HuH-7 (cell line): ENCODE measurements around the gene PTPRN2.
A peak's percentile ranks its signal among the peaks of the same experiment; 100 is the strongest.

ENCODE experiments used
- DNase-seq: peaks from one replicate; pipeline ENCODE4 v3.0.0; 2011; ENCODE audit warnings: low spot score

Gene PTPRN2

DNA sequence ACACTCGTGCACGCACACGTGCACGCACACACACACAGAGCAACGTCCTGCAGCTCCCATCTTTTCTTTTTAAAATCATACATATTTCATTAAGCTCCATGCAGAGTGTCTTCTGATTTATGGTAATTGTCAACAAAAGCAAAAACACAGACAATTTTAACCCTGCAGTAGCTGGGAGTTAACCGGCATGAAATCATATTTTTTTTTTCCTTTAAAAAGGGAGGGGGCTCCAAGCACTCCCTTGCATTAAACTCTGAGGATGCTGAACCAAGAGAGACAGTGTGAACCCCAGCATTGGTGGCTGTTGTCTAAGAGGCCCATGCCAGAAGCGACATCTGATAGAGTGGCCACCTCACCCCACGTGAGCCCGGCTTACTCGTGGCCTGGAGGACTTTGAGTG is 708.2 kb downstream of the PTPRN2 start:
- no peak for DNase-seq

DNA sequence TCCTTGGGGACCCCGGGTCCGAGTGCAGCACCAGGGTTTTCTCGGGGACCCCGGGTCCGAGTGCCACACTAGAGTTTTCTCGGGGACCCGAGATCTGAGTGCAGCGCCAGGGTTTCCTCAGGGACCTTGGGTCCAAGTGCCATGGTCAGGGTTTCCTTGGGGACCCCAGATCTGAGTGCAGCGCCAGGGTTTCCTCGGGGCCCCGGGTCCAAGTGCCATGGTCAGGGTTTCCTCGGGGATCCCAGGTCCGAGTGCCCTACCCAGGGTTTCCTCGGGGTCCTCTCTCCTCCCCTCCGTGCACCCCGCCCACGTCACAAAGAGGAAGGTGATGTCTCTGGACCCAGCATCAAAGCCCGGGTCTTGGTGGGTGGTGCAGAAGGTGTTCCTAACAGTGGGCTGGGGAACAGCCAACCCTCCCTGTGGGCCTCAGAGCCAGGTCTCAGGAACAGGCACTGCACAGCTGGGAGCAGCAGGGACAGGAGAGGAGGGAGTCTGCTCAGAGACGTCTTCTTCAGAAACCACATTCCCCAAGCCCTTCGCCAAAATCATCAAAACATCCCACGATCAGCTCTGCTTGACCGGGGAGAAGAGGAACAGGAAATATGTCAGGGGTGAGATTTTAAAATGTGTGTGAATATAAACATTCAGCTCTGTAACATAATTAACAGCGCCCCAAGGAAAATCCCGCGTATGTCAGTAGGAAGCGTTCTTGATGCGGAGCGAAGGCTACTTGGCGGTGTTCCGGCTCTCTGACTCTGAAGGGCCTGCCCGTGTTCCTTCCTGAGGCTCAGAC is 710.1 kb downstream of the PTPRN2 start:
- DNase-seq: no peak

GRCh38 chr7:157876469-157877285 is 710.9 kb downstream of the PTPRN2 start:
- no peak for DNase-seq

DNA sequence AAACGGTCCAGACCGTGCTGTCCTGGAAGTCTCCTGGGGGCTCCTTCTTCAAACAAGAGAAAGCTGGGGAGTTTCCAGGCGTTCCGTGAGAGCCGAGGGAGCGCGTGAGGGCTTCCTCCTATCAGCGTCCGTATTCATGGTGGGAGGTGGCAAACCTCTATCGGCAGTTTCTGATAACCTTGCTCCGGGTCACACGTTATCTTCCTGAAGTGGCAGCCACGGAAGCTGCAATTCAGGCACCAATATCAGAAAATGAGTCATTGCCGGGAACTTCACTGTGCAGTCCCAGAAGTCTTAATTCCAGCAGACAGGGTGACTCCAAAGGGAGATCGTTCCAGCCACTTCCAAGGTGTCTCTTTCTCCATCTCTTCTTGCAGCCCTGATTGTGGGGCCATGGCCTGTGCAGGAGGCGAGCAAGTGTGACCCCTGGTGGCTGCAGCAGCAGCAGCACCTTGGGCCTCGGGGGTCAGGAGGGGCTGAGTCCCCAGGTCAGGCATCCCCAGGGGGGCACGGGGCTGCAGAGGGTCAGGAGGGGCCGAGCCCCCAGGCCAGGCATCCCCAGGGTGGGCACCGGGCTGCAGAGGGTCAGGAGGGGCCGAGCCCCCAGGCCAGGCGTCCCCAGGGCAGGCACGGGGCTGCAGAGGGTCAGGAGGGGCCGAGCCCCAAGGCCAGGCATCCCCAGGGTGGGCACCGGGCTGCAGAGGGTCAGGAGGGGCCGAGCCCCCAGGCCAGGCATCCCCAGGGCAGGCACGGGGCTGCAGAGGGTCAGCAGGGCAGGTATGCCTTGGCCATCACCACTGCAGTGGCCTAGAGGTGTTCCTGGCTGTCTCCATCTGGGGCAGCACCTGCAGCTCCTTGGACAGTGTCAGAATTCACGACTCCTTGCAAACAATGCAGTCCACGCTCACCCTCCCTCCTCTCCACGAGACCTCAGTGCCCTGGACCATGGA is 712.1 kb downstream of the PTPRN2 start:
- DNase-seq: peak; percentile 81

- no peak for DNase-seq
Observed at GRCh38 chr7:157874870-157875229, 712.8 kb downstream of the PTPRN2 start.

DNA sequence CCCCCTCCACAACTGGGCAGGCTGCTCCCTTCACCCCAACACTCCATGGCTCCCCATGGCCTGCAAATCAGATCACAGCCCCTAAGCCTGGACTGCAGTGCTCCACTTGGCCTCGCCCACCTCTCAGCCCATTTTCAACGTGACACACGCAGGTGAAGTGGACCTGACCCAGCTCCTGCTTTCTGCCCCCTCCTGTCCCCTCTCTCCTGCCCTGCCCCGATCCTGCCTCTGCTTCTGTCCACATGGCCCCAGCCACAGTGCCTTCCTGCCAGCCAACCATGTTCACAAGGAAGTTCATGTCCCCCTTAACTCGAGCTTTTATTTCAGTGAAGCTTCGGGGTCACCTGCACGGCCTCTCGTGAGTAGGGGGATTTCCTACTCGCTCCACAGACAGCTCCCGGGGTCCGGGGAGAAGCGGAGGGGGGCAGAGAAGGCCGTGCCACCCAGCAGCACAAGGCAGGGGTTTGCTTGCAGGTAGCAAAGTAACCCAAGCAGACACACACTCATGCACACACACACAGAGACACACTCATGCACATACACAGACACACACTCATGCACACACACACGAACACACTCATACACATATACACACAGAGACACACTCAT is 713.3 kb downstream of the PTPRN2 start:
- DNase-seq: no peak

DNA sequence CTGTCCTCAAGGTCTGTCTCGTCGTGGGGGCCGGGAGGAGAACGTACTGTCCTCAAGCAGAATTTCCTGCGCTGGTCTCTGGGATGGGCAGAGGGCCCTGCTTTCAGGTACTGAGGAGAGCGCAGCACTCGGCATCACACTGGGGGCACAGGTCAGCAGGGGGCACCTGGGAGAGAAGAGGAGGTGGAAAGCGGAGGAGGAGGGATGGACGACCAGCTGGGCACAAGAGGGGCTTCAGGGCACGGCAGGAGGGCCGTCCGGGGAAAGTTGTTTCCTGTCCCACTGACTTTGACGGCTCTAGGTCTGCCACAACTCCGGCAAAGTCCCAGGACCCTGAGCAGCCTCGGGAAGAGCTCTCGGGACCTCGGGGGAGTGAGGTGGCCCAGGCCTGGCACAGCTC is 714.0 kb downstream of the PTPRN2 start:
- no peak for DNase-seq

- no peak for DNase-seq
Observed at GRCh38 chr7:157873181-157873580, 714.4 kb downstream of the PTPRN2 start.

DNA sequence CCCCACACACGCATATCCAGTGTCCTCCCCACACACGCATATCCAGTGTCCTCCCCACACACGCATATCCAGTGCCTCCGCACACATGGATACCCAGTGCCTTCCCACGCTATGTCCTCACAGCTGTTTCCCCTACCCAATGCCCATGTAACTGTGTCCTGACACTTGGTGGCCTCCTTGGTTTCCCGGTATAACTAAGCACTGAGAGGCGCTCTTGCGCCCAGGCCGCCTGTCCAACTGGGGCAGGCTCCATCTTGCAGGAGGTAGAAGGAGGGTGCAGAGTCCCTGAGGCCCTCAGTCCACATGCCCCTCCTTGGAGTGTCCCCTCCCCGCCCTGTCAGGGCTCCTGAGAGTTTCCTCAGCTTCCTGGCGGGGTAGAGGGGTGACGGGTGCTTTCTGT is 715.2 kb downstream of the PTPRN2 start:
- DNase-seq: no peak

DNA sequence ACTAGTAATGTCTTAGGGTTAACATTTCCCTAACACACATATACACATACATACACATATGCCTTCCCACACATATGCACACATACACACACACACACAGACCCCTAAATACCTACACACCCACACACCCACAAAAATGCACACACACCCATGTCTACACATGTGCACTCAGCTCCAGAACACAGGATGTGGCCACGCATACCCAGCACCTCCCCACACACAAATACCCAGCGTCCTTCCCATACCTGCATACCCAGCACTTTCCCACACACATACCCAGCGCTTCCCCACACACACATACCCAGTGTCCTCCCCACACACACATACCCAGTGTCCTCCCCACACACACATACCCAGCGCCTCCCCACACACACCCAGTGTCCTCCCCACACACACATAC is 715.9 kb downstream of the PTPRN2 start:
- no peak for DNase-seq

DNA sequence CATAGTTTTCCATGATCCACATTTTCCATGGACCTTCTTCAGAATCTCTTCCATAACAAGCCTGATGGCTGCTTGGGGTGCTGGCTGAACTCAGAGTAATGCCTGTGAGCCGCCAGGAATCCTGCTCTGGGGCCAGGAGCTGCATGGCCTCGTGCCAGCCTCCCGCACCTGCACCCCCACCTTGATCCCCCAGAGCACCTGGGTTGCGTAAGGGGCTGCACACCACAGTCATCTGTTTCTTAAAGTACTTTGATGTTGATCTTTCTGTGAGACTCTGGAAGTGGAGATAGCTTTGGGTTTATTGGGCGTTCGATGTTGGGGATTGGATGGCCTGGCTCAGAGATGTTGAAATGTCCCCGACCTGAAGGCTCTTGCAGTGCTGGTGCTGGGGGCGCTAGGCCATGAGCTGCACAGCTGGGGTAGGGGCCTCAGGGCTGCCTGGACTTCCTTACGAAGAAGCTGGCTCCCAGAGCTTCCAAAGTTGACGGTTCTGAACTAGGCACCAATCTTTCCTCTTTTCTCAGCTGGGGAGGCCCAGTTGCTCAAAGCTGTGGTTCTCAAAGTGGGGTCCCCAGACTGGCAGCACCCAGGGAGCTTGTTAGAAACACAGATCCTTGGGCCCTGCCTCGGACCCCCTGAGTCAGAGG is 716.9 kb downstream of the PTPRN2 start:
- DNase-seq: no peak

DNA sequence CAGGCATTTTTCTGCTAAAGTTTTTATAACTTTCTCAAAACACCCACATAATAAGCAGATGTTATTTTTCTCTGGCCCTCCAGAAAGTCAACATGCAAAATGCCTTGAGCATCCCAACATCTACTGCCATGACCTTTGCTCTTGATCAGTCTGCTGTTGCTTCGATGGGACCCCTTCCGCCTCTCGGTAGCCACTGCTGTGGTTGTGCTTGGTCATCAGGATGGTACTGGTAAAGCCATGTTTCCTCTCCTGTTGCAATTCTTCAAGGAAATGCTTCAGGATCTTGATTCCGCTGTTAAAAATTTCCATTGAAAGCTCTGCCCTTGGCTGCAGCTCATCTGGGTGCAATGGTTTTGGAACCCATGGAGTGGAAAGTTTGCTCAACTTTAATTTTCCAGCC is 717.8 kb downstream of the PTPRN2 start:
- DNase-seq: no peak

GRCh38 chr7:157867685-157868305 is 719.8 kb downstream of the PTPRN2 start:
- no peak for DNase-seq

- no peak for DNase-seq
Observed at GRCh38 chr7:157866336-157866924, 721.2 kb downstream of the PTPRN2 start.

DNA sequence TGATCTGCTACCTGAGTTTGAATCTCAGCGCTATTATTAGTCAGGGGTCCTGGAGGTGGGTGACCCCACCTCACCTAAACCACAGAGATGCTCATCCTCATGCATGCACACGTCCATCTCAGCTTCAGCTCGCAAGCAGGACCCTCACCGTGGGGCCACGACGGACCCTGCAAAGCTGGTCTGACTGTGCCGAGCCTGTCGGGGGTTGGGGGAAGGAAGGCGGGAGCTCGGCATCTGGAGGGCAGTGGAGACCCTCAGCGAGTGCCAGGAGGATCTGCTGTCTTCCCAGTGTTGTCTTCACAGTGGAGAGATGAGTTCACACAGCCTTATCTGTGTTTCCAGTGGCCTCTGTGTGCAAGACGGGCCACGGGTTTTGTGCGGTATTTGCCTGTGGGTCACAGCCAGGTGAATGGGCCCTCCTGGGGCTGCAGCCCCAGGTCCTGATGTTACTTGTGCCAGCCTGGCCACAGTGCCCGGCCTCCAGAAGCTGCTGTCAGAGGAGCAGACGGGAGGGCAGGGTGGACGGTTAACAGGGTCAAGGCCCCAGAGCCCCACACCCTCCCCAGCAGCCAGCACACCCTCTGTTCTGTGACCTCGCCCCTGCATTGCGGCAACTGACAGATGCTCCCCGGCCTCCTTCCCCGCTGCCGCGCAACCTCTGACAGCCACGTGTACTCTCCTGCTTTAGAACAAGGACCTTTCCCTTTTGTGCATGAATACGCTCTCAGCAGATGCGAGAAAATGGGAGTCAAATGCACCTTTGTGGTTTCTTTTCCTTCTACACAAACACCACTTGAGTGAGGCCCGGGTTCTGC is 722.1 kb downstream of the PTPRN2 start:
- no peak for DNase-seq

GRCh38 chr7:157864911-157865310 is 722.7 kb downstream of the PTPRN2 start:
- no peak for DNase-seq

- no peak for DNase-seq
Observed at GRCh38 chr7:157863906-157864810, 723.5 kb downstream of the PTPRN2 start.

GRCh38 chr7:157863176-157863575 is 724.4 kb downstream of the PTPRN2 start:
- DNase-seq: no peak

- DNase-seq: no peak
Observed at GRCh38 chr7:157862731-157863130, 724.9 kb downstream of the PTPRN2 start.
